GM10266 (cell line): Measurements from ENCODE around the gene PTPN7.
"Not testable (repeated sequence)": the region's sequence is repeated elsewhere in the genome, so short reads cannot be mapped to it uniquely, and the experiment has no call there.

Experiments used
- DNase-seq: peaks from one replicate; pipeline ENCODE4 v3.0.0; 2012; ENCODE audit errors: extremely low spot score
- CTCF ChIP-seq: IDR thresholded peaks from 2 replicates; pipeline ENCODE4 v1.5.1; 2012; ENCODE audit warnings: mild to moderate bottlenecking, low read depth; ENCODE audit not compliant: control insufficient read depth, insufficient read depth; ENCODE audit errors: missing control alignments

Gene PTPN7

GRCh38 chr1:202146279-202146678, 14.1 kb downstream of the PTPN7 start:
- no peak for TF ChIP-seq CTCF

DNA sequence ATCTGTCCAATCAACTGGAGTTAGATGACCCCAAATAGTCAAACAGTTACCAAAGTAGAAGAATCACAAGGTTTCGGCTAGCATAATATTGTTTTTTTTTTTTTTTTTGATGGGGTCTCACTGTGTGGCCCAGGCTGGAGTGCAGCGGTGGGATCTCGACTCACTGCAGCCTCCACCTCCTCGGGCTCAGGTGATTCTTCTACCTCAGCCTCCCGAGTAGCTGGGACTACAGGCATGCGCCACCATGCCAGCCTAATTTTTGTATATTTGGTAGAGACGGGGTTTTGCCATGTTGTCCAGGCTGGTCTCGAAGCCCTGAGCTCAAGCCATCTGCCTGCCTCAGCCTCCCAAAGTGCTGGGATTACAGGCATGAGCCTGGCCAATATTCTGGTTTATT, 14.7 kb downstream of the PTPN7 start:
- DNase-seq: not testable (repeated sequence)

More at GRCh38 chr1:202146279-202146678, 14.1 kb downstream of the PTPN7 start:
- no peak for DNase-seq

DNA sequence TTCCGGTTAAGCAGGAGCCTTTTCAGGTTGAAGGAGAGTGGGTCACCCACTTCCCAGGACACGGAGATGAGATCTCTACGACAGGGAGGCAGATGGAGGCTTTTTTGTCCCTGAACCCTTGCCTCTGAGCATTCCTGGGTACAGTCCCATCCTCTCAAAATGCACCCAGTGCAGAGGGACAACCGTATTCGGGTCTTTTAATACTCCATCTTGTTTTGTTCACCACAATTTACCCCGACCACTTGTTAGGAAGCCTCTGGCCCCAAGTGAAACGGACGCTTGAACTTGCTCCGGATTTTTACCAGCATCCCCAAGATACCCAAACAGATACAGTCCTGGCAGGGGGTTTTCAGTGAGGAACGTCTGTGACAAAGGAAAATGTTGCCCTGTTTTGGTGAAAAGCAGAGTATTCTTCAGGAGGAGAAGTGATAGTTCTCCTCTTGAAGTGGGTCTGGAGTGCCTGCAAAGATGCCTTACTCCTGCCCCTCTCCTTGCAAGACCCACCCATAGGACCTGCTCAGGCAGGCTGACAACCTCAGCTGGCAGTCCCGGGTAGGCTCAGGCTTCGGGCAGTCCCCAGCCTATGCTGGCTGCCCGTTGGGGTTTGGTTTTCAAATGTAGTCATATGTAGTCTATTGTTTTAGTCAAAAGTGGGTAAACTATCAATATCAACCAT, 15.2 kb downstream of the PTPN7 start:
- peak; percentile 55 for DNase-seq
- TF ChIP-seq CTCF: no peak

GRCh38 chr1:202144402-202145067, 15.9 kb downstream of the PTPN7 start, which contains the start of gene ARL8A:
TSS of gene ARL8A (minus strand) at chr1:202144737. CDS start at chr1:202144572, 165 bp downstream.
- no peak for TF ChIP-seq CTCF
- DNase-seq: peak; percentile 91

- no peak for TF ChIP-seq CTCF
- peak; percentile 78 for DNase-seq
These were observed 16.5 kb downstream of the PTPN7 start for GRCh38 chr1:202143768-202144401.

- TF ChIP-seq CTCF: no peak
- peak; percentile 63 for DNase-seq
These were observed 17.2 kb downstream of the PTPN7 start for GRCh38 chr1:202143011-202143767.

GRCh38 chr1:202141468-202141867, 18.9 kb downstream of the PTPN7 start:
- not testable (repeated sequence) for DNase-seq
